NCI-H82 treated with DMSO at 0.1 percent for 48 hours (cell line): ENCODE data around the gene PAX6.
A peak's percentile ranks its signal among the peaks of the same experiment; 100 is the strongest.

Experiments
- DNase-seq: peaks from one replicate; lab custom pipeline; 2025; ENCODE audit not compliant: unreplicated experiment; lab: John Stamatoyannopoulos, UW

Gene PAX6

GRCh38 chr11:31798554-31799434 lies 12.3 kb downstream of the PAX6 start:
- DNase-seq = no peak

GRCh38 chr11:31798057-31798553 lies 13.0 kb downstream of the PAX6 start:
- DNase-seq = no peak

GRCh38 chr11:31797190-31798056 lies 13.7 kb downstream of the PAX6 start:
- DNase-seq = no peak

- DNase-seq = no peak
These were observed 14.5 kb downstream of the PAX6 start for GRCh38 chr11:31796499-31797189.

GRCh38 chr11:31795706-31796498 lies 15.2 kb downstream of the PAX6 start:
- no peak for DNase-seq

- no peak for DNase-seq
These were observed 16.6 kb downstream of the PAX6 start for GRCh38 chr11:31794548-31794947.

- no peak for DNase-seq
These were observed 17.9 kb downstream of the PAX6 start for GRCh38 chr11:31793264-31793663.

- DNase-seq = no peak
These were observed 18.7 kb downstream of the PAX6 start for GRCh38 chr11:31792456-31792855.

GRCh38 chr11:31792036-31792435 lies 19.1 kb downstream of the PAX6 start:
- DNase-seq = no peak

GRCh38 chr11:31790649-31791048 lies 20.5 kb downstream of the PAX6 start:
- DNase-seq = no peak

GRCh38 chr11:31788085-31788484 lies 23.0 kb downstream of the PAX6 start:
- no peak for DNase-seq

- no peak for DNase-seq
These were observed 24.0 kb downstream of the PAX6 start for GRCh38 chr11:31786996-31787685.

GRCh38 chr11:31784611-31785010 lies 26.5 kb downstream of the PAX6 start:
- no peak for DNase-seq

- no peak for DNase-seq
These were observed 27.9 kb downstream of the PAX6 start for GRCh38 chr11:31783252-31783651.

GRCh38 chr11:31782257-31782656 lies 28.9 kb downstream of the PAX6 start:
- no peak for DNase-seq

- no peak for DNase-seq
These were observed 30.6 kb downstream of the PAX6 start for GRCh38 chr11:31780480-31780971.

- DNase-seq = no peak
These were observed 31.0 kb downstream of the PAX6 start for GRCh38 chr11:31780078-31780477.

GRCh38 chr11:31779374-31779791 lies 31.7 kb downstream of the PAX6 start:
- peak; percentile 20 for DNase-seq

GRCh38 chr11:31772412-31772811 lies 38.7 kb downstream of the PAX6 start:
- DNase-seq = no peak
